Stimulated activated CD8-positive, alpha-beta memory T cell treated with anti-CD3 and anti-CD28 coated beads, Interleukin-7, amount 100 ng/mL, for 1 hour (primary cell): ENCODE measurements around the gene SLC5A5.

Experiments used
- DNase-seq, 2 donors: peaks; one replicate each; pipeline ENCODE4 v3.0.0-alpha.2; 2020; ENCODE audit warnings: low read depth in 2 of 2

The SLC5A5 gene

GRCh38 chr19:17847538-17848366 lies 24.0 kb upstream of the SLC5A5 start, which contains the start of gene JAK3:
JAK3 (minus strand) TSS chr19:17847982; CDS start chr19:17844417, 3,565 bp downstream.
- peak; percentile 67 to 77 for DNase-seq

GRCh38 chr19:17848595-17849292 lies 23.0 kb upstream of the SLC5A5 start:
- no peak for DNase-seq

GRCh38 chr19:17854061-17854460 lies 17.7 kb upstream of the SLC5A5 start:
- DNase-seq: no peak

DNA sequence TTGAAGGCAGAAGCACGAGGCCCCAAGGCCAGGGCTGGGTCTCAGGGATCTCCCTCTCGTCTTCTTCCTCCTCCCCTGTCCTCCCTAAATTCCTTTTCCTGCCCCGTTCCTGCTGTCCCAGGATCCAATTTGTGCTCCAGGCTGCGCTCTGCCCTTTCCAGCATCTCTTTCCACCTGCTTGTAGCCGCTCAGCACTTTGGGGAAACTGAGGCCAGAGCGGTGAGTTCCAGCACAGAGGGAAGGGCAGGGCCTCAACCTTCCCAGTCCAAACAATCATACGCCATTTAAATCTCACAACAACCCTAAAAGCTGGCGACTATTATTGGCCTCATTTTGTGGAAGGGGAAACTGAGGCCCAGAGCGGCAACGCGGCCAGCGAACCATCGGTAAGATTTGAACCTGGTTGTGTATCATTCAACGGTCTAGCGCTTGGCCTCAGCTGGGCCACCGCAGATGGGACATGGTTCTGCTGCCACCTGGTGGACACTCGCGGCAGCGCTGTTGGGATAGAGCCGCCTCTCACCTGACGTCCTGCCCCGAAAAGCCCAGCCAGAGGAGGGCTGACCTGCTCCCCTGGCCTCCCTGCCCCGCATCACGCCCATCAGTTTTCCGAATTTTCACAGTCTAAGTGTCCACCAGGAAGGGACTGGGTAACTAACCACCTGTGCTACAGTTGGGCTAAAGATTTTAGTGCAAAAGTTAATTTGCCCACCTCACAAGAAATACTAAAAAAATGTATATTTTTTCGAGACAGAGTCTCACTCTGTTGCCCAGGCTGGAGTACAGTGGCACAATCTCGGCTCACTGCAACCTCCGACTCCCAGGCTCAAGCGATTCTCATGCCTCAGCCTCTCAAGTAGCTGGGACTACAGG lies 16.2 kb upstream of the SLC5A5 start:
- DNase-seq: peak; percentile 86 to 94

GRCh38 chr19:17859533-17860330 lies 12.0 kb upstream of the SLC5A5 start, which contains the start of gene RPL18A:
RPL18A (plus strand) TSS chr19:17859910; CDS start chr19:17859957, 47 bp downstream.
- peak; percentile 94 to 98 for DNase-seq

- DNase-seq: no peak
These were observed 11.3 kb upstream of the SLC5A5 start for GRCh38 chr19:17860331-17860992.

DNA sequence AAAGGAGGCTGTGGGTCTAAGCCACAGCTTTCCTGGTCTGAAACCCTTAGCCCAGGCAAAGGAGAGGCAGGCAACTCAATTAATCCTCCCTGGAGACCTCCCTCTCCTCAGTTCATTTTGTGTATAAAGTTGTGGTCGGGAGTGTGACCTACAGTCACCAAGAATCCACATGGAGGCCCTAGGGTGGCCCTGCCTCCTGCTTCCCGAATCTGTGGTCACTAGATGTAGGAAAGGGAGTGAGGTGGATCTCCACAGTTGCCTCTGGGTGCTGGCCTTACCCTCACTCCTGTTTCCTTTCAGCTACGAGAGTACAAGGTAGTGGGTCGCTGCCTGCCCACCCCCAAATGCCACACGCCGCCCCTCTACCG lies 10.8 kb upstream of the SLC5A5 start:
- DNase-seq: no peak

- DNase-seq: no peak
These were observed 10.0 kb upstream of the SLC5A5 start for GRCh38 chr19:17861542-17862402.

DNA sequence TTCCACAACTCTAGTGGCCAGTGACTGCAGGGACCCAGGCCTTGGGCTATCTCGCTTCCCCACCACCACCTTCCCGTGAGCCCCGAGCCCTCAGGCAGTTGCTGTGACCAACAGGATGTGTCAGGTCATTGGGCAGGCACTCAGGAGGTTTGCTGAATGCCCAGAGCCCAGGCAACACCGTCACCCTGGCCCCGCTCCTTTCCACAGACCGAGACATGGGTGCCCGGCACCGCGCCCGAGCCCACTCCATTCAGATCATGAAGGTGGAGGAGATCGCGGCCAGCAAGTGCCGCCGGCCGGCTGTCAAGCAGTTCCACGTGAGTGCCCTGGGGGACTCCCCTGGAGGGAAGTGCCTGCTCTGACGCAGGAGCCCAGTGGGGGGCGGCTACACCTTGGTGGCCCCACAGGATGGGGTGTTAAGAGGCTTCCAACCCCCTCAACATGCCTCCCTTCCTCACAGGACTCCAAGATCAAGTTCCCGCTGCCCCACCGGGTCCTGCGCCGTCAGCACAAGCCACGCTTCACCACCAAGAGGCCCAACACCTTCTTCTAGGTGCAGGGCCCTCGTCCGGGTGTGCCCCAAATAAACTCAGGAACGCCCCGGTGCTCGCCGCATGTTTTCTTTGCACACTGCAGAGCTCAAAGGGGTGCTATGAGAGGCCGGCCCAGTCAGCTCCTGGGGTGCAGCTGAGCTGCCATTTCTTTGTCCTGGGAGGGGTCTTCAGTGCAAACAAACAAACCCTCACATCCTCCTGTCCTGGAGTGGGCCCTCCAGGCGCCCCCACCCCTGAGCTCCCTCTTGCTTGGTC lies 8.8 kb upstream of the SLC5A5 start:
- no peak for DNase-seq

GRCh38 chr19:17863520-17864182 lies 8.1 kb upstream of the SLC5A5 start:
- DNase-seq: no peak

GRCh38 chr19:17865364-17866311 lies 6.1 kb upstream of the SLC5A5 start:
- no peak for DNase-seq

- DNase-seq: no peak
These were observed 5.3 kb upstream of the SLC5A5 start for GRCh38 chr19:17866312-17866963.

GRCh38 chr19:17866964-17867486 lies 4.7 kb upstream of the SLC5A5 start:
- DNase-seq: no peak

DNA sequence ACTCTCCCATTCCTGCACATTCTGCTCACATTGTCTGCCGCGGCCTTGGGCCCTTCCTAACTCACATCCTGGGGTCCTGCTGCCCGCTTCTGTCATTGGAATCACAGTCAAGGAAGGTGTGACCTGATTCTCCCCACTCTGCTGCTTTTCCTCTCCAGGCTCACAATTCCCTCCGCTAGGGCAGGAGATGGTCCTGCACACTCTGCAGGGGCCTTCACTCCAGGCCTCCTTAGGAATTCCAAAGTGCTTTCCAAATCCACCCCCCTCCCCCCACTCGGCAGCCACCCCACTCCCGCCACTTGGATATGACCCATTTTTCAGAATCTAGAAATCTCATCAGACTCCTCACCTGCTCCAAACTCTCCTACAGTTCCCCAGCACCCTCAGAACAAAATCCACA lies 3.1 kb upstream of the SLC5A5 start:
- DNase-seq: no peak

- DNase-seq: no peak
These were observed 2.6 kb upstream of the SLC5A5 start for GRCh38 chr19:17869114-17869608.
